LHCN-M2 (cell line): ENCODE results near the gene HAPSTR1. TPM values are rescaled to one million over a fixed set of nuclear protein-coding genes. Genes with fewer than 3 reads are reported as not detected.

ENCODE experiments used
- DNase-seq: peaks from one replicate; pipeline ENCODE4 v3.0.0-alpha.2; 2012; ENCODE audit warnings: low read depth
- total RNA-seq: library from RNA; depleted of rRNA; stranded (reverse); fragments of >200 nt; gene quantifications from 2 replicates; pipeline ENCODE4 v1.2.3, GENCODE V29; 2014

The HAPSTR1 gene
- total RNA-seq, 1 experiment from 2014 or later: 49.7 TPM

GRCh38 chr16:9122342-9122741, 30.9 kb downstream of the HAPSTR1 start:
- DNase-seq: no peak

DNA sequence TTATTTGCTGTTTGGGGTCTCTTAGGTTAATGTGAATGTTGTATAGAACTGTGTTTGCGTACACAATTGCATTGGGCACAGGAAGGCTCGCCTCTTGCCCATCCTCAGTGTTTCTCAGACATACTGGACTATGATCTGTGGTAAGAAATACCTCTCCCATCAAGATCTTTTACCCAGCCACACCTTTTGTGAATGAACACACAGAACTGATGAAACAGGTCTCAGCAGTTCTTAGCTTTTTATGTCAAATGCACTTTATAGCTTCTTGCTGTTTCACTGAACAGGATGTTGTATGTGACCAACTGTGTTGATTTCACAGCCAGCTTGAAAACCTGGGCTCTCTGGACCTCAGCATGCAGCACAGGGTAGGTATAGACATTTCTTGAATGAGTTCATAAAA, 31.5 kb downstream of the HAPSTR1 start:
- no peak for DNase-seq

GRCh38 chr16:9123401-9123800, 32.0 kb downstream of the HAPSTR1 start:
- no peak for DNase-seq

DNA sequence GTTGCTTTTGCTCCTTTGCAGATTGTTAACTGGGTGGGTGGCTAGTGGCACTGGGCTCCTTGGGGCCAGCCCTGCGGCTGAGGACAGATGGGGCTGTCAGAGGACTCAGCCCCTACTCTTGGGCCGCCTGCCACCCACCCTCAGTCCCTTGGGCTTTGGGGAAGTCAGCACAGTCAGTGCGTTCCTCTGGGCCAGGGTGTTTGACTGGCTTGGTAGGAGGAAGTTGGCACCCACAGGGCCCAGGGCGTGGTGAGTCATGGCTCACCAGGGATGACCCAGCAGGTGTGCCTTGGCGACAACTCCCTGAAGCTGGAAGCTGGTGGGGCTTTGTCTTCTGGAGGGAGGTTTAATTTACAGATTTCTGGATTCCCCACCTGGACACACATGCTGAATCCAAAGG, 32.4 kb downstream of the HAPSTR1 start:
- no peak for DNase-seq

GRCh38 chr16:9124444-9124843, 33.0 kb downstream of the HAPSTR1 start:
- no peak for DNase-seq

DNA sequence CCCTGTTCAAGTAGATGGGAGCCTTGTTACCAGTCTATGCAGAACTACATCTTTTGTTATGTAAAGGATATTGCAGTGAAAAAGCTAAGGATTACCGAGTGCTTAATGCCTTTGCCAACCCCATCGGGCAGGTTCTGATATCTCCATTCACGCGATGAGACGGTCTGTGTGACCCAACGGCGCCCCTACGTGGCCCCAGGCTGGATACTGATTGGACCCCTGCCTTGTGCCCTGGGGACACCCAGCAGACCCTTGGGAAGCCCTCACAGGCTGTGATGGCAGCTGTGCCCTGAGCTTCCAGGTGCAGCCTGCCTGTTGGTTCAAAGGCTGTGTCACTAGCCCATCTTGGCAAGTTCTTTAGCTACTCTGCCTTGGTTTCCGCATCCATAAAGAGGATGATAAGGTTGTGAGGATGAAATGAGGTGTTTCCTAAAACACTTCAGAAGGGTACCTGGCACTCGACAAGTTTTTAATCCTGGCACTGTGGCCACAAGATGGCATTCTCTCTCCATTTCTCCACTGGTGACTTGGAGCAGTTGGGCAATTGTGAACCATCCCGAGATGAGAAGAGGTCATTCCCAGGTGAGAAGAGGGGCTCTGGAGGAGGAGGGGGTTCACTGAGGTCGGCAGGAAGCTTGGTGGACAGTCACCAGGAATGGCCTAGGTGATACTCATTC, 33.6 kb downstream of the HAPSTR1 start:
- DNase-seq: no peak

GRCh38 chr16:9125658-9126505, 34.4 kb downstream of the HAPSTR1 start:
- no peak for DNase-seq

DNA sequence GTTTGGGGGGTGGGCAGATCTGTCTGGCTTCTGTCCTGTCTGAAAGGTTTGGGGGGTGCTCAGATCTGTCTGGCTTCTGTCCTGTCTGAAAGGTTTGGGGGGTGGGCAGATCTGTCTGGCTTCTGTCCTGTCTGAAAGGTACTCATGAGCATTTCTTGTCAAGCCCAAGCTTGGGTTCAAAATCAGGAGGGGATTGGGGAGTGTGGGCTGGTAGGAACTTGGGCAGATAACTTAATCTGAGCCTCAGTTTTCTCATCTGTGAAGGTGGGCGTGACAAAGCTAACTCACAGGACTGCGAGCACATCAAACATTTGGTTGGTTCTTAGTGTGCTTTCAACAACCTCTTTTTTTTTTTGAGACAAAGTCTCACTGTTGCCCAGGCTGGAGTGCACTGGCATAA, 35.2 kb downstream of the HAPSTR1 start:
- no peak for DNase-seq

GRCh38 chr16:9128346-9129342, 37.2 kb downstream of the HAPSTR1 start:
- no peak for DNase-seq

DNA sequence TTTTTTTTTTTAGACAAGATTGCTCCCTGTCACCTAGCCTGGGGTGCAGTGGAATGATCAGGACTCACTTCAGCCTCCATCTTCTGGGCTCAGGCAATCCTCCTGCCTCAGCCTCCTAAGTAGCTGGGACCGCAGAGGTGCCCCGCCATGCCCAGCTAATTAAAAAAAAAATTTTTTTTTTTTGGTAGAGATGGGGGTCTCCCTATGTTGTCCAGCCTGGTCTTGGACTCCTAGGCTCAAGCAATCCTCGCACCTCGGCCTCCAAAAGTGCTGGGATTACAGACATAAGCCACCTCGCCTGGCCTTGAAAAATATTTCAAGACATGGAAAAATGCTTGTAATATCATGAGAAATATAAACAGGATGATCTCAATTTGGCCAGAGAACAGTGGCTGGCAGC, 42.9 kb downstream of the HAPSTR1 start:
- no peak for DNase-seq

- peak; percentile 47 for DNase-seq
These were observed 43.3 kb downstream of the HAPSTR1 start for GRCh38 chr16:9134739-9135138.

- DNase-seq: peak; percentile 35
These were observed 44.4 kb downstream of the HAPSTR1 start for GRCh38 chr16:9135797-9136196.

DNA sequence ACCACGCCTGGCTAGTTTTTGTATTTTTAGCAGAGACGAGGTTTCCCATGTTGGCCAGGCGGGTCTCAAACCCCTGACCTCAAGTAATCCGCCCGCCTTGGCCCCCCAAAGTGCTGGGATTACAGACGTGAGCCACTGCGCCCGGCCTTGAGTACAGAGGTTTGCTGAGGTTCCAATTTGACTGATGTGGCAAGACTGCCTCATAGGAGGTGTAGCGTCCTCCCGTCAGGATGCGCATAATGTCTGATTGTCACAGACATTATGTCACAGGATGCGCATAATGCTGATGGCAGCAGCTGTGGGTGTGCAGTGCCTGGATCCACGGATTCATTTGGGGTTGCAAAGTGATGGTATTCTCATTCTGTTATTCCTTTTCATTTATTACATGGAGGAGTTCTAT, 45.2 kb downstream of the HAPSTR1 start:
- DNase-seq: no peak

- no peak for DNase-seq
These were observed 46.7 kb downstream of the HAPSTR1 start for GRCh38 chr16:9138021-9138680.

- DNase-seq: peak; percentile 45
These were observed 47.5 kb downstream of the HAPSTR1 start for GRCh38 chr16:9138731-9139501.

- DNase-seq: peak; percentile 36
These were observed 48.5 kb downstream of the HAPSTR1 start for GRCh38 chr16:9139965-9140364.
